BJ (cell line): Measurements from ENCODE around the gene ZBTB7A. TPM values are rescaled to one million over a fixed set of nuclear protein-coding genes. Genes with fewer than 3 reads are reported as not detected.

Experiments
- CTCF ChIA-PET: fragments of 350-600 bp; formaldehyde crosslinking; extraction: SDS; loops from one replicate; lab custom pipeline; 2021; ENCODE audit warnings: antibody characterized with exemption, inconsistent platforms; lab: Yijun Ruan, JAX
- POLR2A ChIA-PET: fragments of 300-600 bp; sonication (Branson Sonifier 250); formaldehyde crosslinking; extraction: SDS; loops from one replicate; lab custom pipeline; 2021; ENCODE audit warnings: antibody characterized with exemption; lab: Charles Lee
- DNase-seq: peaks from one replicate; pipeline ENCODE4 v3.0.0-alpha.2; 2011; ENCODE audit warnings: low read depth
- H3K27me3 ChIP-seq: 2 replicates; pipeline ENCODE4 v1.6.0; 2011; ENCODE audit warnings: low read length; ENCODE audit not compliant: control insufficient read depth, insufficient read depth
- H3K36me3 ChIP-seq: 2 replicates; pipeline ENCODE4 v1.5.1; 2011; ENCODE audit warnings: low read length; ENCODE audit not compliant: control insufficient read depth, insufficient read depth
- H3K4me3 ChIP-seq: 2 replicates; pipeline ENCODE4 v1.5.1; 2011; ENCODE audit warnings: low read depth, mild to moderate bottlenecking, control low read depth, low read length
- polyA plus RNA-seq: library from polyadenylated mRNA; depleted of rRNA; stranded (reverse); fragments of >200 nt; gene quantifications from 2 replicates; pipeline ENCODE4 v1.2.3, GENCODE V29; 2011
- TF ChIP-seq, protein P1 (sequence below): IDR thresholded peaks from 2 replicates; pipeline ENCODE4 v1.5.1; 2011; ENCODE audit warnings: low read depth, mild to moderate bottlenecking, control low read depth, inconsistent platforms, low read length, moderate library complexity; ENCODE audit not compliant: insufficient read depth

ZBTB7A gene
- polyA plus RNA-seq, 1 experiment = 7.5 TPM

DNA sequence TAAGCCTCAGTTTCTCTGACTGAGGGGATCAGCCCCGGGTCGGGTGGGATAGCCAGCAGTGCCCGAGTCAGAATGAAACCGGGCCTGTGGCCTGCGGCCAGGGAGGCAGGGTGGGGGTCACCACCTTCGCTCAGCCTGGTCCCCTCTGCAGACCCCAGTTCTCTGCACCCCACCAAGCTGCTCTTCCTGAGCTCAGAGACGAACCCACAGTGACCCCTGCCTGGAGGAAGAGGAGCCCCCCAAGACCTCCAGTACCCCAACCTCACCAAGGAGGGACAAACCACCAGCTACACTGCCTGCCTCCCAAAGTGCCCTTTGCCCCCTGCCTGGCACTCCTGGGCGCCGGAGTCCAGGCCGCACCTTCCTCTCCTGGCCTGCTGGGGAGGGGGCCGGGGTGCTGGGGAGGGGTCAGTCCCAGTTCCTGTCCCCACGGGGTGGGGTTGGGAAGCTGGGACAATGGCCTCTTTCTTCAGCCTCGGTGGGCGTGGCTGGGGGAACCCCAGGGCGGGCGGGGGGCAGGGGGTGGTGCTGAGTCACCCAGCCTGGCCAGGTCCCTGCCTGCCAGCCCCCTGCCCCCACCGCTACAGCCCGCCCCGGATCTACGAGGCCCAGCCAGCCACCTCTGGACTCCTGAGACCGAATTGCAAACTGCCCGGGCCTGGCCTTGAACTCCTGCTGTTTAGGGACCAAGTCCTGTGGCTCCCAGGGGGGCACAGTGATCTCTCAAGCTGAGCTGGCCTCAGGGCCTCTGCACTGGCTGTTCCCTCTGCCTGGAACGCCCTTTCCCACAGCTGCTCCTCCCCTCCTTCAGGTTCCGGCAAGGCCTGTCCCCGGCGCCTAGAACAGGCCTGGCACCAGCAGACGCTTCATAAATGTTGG, 14.3 kb downstream of the ZBTB7A start:
- Histone ChIP-seq H3K36me3 (peaks cover 36% of the 10 kb centered on the region), H3K27me3 (no peaks in the 10 kb centered on the region), H3K4me3 (no peak overlapping the region)
- POLR2A ChIA-PET = no interaction called here
- CTCF ChIA-PET = interaction anchor here (1.1 kb wide), 1 partner anchor 88 kb away, joined by 3 read pairs; no protein-coding TSS in a partner anchor
- TF ChIP-seq, protein P1, sequence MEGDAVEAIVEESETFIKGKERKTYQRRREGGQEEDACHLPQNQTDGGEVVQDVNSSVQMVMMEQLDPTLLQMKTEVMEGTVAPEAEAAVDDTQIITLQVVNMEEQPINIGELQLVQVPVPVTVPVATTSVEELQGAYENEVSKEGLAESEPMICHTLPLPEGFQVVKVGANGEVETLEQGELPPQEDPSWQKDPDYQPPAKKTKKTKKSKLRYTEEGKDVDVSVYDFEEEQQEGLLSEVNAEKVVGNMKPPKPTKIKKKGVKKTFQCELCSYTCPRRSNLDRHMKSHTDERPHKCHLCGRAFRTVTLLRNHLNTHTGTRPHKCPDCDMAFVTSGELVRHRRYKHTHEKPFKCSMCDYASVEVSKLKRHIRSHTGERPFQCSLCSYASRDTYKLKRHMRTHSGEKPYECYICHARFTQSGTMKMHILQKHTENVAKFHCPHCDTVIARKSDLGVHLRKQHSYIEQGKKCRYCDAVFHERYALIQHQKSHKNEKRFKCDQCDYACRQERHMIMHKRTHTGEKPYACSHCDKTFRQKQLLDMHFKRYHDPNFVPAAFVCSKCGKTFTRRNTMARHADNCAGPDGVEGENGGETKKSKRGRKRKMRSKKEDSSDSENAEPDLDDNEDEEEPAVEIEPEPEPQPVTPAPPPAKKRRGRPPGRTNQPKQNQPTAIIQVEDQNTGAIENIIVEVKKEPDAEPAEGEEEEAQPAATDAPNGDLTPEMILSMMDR = no peak
- DNase-seq = no peak

DNA sequence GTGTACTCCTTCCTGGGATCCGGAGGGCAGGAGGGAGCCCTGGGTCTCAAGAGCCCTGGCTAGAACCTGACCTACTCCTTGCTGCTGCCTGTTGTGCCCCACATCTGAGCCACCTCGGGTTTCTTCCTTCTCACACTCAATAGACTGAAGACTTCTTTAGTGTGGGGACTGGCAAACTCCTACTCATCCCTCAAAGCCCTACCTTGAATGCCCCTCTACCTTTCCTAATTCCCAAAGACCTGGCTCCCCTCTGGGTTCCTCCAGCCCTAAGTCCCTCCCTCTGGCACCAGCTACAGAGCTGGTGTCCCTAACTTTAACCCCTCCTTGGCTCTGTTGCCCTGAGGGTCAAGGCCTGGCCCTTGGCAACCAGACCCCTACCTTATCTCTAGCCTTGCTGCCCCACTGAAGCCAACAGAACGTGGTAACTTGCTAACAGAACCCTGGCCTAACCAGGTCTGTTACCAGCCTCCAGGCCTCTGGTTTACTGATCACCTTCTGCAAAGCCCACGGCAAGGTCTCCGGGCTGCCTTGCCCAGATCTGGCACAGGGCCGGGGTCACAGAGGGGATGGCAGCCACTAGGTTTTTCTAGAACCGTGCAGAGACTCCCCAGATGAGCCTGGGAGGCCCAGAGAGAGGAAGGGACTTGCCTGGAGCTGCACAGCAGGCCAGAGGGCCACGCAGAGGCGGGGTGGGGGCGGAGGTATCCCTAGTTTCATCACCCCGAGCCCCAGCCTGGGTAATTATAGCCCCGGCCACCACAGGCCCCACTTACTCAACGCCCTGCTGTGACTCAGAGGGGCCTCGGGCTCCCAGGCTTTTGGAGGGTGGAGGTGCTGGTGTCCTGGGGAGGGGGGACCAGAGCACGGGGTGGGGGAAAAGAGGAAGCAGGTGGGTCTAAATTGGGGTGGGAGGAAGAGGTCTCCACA, 15.3 kb downstream of the ZBTB7A start:
- Histone ChIP-seq H3K4me3 (no peak overlapping the region), H3K36me3 (peaks cover 36% of the 10 kb centered on the region), H3K27me3 (no peaks in the 10 kb centered on the region)
- DNase-seq = no peak
- TF ChIP-seq, protein P1 = no peak
- CTCF ChIA-PET = interaction anchor here (1.1 kb wide), 1 partner anchor 89 kb away, joined by 3 read pairs; no protein-coding TSS in a partner anchor
- POLR2A ChIA-PET = no interaction called here

DNA sequence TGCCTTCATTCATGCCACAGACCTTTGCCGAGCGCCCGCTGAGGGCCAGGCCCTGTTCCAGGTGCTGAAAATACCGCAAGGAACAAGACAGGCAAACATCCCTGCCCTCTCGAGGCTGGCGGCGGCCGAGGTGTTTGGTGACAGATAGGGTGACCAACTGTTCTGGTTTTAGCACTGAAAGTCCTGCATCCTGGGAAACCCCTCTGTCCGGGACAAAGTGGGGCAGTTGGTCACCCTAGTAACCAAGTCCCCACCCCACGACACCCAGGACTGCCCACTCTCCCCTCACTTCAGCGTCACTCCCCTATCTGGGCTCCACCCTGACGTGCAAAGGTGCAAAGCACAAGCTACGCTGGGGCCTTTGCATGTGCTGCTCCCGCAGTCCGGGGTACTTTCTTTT, 17.3 kb downstream of the ZBTB7A start:
- H3K27me3 ChIP-seq = no peaks in the 10 kb centered on the region
- ChIA-PET CTCF (interaction anchor here (0.6 kb wide), 1 partner anchor 40 kb away, joined by 3 read pairs; no protein-coding TSS in a partner anchor), POLR2A (no interaction called here)
- no peak for DNase-seq
- TF ChIP-seq, protein P1 = no peak
- peaks cover 28% of the 10 kb centered on the region for H3K36me3 ChIP-seq
- H3K4me3 ChIP-seq = no peak overlapping the region

DNA sequence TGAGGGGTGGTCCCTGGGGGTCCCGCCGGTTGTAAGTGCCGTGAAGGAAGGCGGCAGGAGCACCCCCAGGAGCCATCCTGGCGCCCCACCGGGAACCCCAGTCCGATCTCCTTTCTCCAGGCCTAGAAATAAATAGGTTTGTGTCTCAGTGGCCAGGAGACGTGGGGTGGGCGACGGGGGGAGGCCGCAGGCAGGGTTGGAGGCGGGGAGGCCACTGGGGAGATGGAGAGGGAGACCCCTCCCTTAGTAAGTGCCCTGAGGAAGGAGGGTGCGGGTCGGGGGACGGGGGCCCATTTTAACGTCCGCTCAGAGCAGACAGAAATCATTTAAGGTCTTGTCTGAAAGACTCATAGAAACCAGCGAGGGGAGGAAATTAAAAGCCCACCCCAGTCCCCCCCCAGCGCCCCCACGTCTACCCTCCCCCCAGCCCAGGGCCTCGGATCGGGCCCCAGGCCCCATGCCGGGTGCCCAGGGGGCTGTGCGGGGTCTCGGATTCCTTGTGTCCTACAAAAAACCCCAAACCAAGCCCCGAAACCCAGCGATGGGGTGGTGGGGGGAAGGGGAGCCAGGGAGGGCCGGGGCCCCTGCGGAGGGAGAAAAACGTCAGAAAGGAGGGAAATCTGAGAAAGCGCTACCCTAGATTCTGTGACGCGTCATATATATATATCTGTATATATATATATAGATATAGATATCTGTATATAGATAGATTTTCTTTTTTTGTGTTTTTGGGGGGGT, 19.6 kb downstream of the ZBTB7A start:
- DNase-seq = no peak
- POLR2A ChIA-PET = no interaction called here
- no peaks in the 10 kb centered on the region for H3K27me3 ChIP-seq
- TF ChIP-seq, protein P1 = no peak
- H3K4me3 ChIP-seq = no peak overlapping the region
- peaks cover 20% of the 10 kb centered on the region for H3K36me3 ChIP-seq
- CTCF ChIA-PET = no interaction called here
